ENCODE measurements around the gene FKBP15.

Gene FKBP15

DNA sequence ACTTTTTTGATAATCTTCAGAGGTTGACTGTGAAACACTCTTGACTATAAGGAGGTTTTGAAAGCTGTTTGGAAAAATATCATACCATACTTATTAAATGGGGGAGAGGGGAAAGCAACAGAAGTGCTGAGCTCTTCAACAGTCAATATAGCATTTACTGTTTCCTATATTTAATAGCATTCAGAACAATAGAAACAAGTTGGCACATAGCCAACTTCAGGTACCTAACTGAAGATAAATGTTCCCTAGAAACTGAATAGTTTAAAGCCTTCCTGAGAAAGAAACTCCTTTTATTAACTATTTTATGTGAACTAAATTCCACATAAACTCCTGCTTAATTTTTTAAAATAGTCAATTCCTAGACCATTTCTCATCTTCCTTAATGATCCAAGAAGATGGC is 26.6 kb upstream of the FKBP15 start:
- no peak for DNase-seq (ENCODE audit: low read depth)
- TF ChIP-seq, protein P1, sequence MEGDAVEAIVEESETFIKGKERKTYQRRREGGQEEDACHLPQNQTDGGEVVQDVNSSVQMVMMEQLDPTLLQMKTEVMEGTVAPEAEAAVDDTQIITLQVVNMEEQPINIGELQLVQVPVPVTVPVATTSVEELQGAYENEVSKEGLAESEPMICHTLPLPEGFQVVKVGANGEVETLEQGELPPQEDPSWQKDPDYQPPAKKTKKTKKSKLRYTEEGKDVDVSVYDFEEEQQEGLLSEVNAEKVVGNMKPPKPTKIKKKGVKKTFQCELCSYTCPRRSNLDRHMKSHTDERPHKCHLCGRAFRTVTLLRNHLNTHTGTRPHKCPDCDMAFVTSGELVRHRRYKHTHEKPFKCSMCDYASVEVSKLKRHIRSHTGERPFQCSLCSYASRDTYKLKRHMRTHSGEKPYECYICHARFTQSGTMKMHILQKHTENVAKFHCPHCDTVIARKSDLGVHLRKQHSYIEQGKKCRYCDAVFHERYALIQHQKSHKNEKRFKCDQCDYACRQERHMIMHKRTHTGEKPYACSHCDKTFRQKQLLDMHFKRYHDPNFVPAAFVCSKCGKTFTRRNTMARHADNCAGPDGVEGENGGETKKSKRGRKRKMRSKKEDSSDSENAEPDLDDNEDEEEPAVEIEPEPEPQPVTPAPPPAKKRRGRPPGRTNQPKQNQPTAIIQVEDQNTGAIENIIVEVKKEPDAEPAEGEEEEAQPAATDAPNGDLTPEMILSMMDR (IDR thresholded peaks at IDR 0.05; ENCODE audit: insufficient read depth, low read depth, low read length, missing control alignments) = no peak
- H3K4me3 ChIP-seq (ENCODE audit: low read depth, low read length) = no peak overlapping the region

DNA sequence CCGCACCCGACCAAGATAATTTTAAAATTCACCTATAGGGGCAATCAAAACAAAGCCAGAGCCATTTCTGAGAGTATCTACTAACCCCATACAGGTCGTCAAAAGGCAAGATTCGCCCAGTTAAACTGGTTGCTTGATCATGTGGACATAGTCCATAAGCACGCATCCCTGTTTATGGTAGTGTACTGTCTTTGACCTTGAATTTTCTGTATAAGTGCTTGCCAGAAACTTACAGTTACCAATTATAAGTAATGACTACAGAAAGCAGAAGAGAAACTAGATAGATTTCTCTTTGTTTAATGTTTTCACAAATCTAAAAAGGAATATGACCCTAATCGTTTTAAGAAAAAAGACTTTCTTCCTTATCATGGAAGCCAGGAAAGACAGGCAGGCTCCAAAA is 25.9 kb upstream of the FKBP15 start:
- no peak overlapping the region for H3K4me3 ChIP-seq (ENCODE audit: low read depth, low read length)
- TF ChIP-seq, protein P1 (IDR thresholded peaks at IDR 0.05; ENCODE audit: insufficient read depth, low read depth, low read length, missing control alignments) = no peak
- no peak for DNase-seq (ENCODE audit: low read depth)

DNA sequence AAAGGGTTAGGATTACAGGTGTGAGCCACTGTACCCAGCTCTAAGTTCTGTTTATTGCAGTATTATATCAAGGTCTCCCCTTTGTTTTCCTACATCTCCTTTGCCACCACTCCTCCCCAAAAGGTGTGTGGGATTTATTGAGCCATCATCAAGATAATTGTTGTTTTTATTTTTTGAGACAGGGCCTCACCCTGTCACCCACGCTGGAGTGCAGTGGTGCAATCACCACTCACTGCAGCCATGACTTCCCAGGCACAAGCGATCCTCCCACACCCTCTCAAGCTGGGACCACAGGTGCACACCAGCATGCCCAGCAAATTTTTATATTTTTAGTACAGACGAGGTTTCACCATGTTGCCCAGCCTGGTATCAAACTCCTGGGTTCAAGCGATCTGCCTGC is 24.8 kb upstream of the FKBP15 start:
- H3K4me3 ChIP-seq (ENCODE audit: low read depth, low read length) = no peak overlapping the region
- TF ChIP-seq, protein P1 (IDR thresholded peaks at IDR 0.05; ENCODE audit: insufficient read depth, low read depth, low read length, missing control alignments) = no peak
- DNase-seq (ENCODE audit: low read depth) = no peak

DNA sequence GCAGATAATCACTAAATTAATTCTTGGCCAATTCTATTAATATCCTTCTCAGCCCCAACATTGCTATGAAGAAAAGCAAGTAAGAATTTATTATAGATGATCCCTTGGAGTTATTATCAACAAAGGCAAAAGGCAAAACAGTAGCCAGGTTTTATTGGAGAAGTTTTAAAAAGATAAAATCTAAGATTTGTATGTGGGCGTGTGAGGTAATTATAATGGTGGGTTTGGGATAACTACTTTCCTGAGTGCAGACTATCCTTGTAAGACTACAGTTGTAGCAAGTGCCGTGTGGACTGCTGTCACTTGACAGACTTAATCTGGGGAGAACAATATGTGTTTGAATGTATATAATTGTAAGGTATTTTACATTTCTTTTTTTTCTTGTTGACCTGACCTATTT is 23.5 kb upstream of the FKBP15 start:
- DNase-seq (ENCODE audit: low read depth) = no peak
- TF ChIP-seq, protein P1 (IDR thresholded peaks at IDR 0.05; ENCODE audit: insufficient read depth, low read depth, low read length, missing control alignments) = no peak
- H3K4me3 ChIP-seq (ENCODE audit: low read depth, low read length) = no peak overlapping the region

DNA sequence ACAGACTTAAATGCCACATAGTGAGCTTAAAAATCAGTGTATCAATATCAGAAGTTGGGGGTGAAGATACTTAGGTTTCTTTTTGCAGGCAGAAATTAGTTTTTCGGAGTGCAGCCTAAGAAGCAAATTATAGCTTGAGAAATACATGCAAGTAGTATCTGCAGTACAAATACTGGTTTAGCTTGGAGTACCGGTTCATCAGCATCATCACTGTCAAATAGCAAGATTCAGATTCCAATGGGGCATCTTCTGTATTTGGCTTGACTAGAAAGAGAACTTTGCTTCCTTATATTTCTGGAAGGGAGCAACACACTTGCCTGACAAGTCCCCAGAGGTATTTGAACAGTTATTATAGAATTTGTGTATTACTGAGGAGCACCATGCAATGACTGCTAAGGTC is 20.1 kb upstream of the FKBP15 start:
- no peak overlapping the region for H3K4me3 ChIP-seq (ENCODE audit: low read depth, low read length)
- DNase-seq (ENCODE audit: low read depth) = no peak
- TF ChIP-seq, protein P1 (IDR thresholded peaks at IDR 0.05; ENCODE audit: insufficient read depth, low read depth, low read length, missing control alignments) = no peak

DNA sequence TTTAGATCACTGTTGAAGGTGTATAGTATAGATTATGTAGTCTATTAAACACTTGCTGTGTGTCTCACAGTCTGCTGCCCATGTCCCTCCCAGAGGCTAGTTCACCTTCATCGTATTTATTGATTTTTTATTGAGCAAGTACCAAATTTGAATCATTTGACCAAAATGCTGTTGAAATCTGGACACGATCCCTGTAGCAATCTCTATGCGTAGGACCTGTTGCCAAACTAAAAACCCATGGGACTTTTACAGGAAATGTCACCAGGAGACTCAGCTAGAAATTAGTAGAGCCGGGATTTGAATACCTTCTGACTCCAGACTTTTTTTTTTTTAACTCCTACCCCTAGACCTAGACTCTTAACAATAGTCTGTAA is 17.8 kb upstream of the FKBP15 start:
- H3K4me3 ChIP-seq (ENCODE audit: low read depth, low read length) = no peak overlapping the region
- DNase-seq (ENCODE audit: low read depth) = no peak
- TF ChIP-seq, protein P1 (IDR thresholded peaks at IDR 0.05; ENCODE audit: insufficient read depth, low read depth, low read length, missing control alignments) = no peak

DNA sequence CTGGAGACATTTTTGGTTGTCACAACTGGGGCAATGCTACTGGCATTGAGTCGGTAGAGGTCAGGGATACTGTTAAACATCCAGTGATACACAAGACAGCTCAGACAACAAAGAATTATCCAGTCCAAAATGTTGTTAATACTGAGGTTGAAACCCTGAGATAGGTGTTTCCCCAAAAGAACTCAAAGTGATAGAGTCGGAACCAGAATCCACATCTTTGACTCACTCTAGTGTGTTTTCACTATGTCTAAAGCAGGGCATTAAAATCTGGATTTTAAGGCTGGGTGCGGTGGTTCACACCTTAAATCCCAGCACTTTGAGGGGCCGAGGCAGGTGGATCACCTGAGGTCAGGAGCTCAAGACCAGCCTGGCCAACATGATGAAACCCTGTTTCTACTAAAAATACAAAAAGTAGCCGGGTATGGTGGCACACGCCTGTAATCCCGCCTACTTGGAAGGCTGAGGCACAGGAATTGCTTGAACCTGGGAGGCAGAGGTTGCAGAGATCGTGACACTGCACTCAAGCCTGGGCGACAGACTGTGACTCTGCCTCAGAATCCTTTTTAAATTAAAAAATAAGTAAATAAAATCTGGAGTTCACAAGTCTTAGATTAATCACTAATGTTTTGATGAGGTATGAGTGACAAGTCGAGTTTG is 17.3 kb upstream of the FKBP15 start:
- no peak for DNase-seq (ENCODE audit: low read depth)
- TF ChIP-seq, protein P1 (IDR thresholded peaks at IDR 0.05; ENCODE audit: insufficient read depth, low read depth, low read length, missing control alignments) = no peak

More for the DNA sequence above, 17.3 kb upstream of the FKBP15 start:
- no peak overlapping the region for H3K4me3 ChIP-seq (ENCODE audit: low read depth, low read length)

All from GM12865 (cell line).